DMS53 (cell line): ENCODE data around the gene CABLES2.
A peak's percentile ranks its signal among the peaks of the same experiment; 100 is the strongest.

Experiments
- DNase-seq: peaks from one replicate; lab custom pipeline; 2025; lab: John Stamatoyannopoulos, UW

Gene CABLES2

GRCh38 chr20:62404112-62404665, 2.9 kb downstream of the CABLES2 start:
- DNase-seq, result no peak

- no peak for DNase-seq
Measured at GRCh38 chr20:62403331-62403730, 3.8 kb downstream of the CABLES2 start.

GRCh38 chr20:62402456-62403150, 4.5 kb downstream of the CABLES2 start:
- DNase-seq, result no peak

GRCh38 chr20:62401331-62401779, 5.7 kb downstream of the CABLES2 start:
- no peak for DNase-seq

- no peak for DNase-seq
Measured at GRCh38 chr20:62400541-62400940, 6.5 kb downstream of the CABLES2 start.

GRCh38 chr20:62400021-62400420, 7.1 kb downstream of the CABLES2 start:
- DNase-seq, result peak; percentile 89

GRCh38 chr20:62398120-62398821, 8.8 kb downstream of the CABLES2 start:
- no peak for DNase-seq

GRCh38 chr20:62396367-62397239, 10.5 kb downstream of the CABLES2 start:
- no peak for DNase-seq

GRCh38 chr20:62395311-62396242, 11.5 kb downstream of the CABLES2 start:
- DNase-seq, result peak; percentile 60

GRCh38 chr20:62394248-62395245, 12.5 kb downstream of the CABLES2 start:
- DNase-seq, result no peak

GRCh38 chr20:62393830-62394229, 13.3 kb downstream of the CABLES2 start:
- no peak for DNase-seq

GRCh38 chr20:62393335-62393665, 13.8 kb downstream of the CABLES2 start:
- no peak for DNase-seq

- no peak for DNase-seq
Measured at GRCh38 chr20:62392621-62393334, 14.3 kb downstream of the CABLES2 start.

GRCh38 chr20:62392077-62392418, 15.0 kb downstream of the CABLES2 start:
- no peak for DNase-seq

- peak; percentile 33 for DNase-seq
Measured at GRCh38 chr20:62391165-62392076, 15.7 kb downstream of the CABLES2 start.

- DNase-seq, result no peak
Measured at GRCh38 chr20:62390317-62391164, 16.5 kb downstream of the CABLES2 start.

GRCh38 chr20:62389601-62390087, 17.4 kb downstream of the CABLES2 start:
- DNase-seq, result no peak
